HG03521 (cell line): Measurements from ENCODE around the gene RBM7.

Experiments used
- ATAC-seq: cut with Tn5 transposase; IDR thresholded peaks from one replicate; pipeline ENCODE4 v1.9.1; 2021; ENCODE audit warnings: mild to moderate bottlenecking, moderate library complexity; ENCODE audit not compliant: unreplicated experiment

The RBM7 gene

DNA sequence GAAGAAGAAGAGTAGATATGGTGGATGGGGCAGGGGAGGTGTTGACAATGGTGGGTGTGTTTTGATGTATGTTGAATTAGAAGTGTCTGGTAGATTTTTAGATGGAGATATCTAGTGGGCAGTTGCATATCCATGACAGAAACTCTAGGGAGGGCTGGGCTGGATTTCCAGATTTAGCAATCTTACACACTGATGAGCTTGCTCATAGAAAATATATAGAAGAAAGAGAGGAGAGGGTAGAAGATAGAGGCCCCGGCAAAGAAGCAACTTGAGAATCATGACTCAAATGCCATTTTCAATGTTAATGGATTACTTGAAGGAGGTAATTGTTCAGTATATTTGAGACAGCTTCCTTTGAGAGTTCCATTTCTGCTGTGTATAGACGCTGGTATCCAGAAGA lies 47.0 kb downstream of the RBM7 start:
- no peak for ATAC-seq

DNA sequence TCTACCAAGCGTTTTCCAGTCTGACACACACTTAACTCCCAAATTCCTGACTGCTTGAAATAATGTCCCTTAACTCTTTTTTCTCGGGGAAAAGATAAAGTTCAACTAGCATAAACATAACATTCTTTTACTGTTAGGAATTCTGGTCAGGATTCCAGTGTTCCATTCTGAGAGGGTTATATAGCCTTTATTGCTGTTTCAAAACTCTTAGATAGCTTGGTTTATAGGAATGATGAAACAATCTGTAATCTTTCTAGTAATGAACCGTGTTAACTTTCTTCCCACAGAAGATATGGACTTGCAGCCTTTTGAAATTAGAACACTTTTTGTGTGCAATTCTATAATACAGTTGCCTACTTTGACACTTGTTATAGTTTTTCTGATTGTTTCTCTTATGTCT lies 47.4 kb downstream of the RBM7 start:
- no peak for ATAC-seq

DNA sequence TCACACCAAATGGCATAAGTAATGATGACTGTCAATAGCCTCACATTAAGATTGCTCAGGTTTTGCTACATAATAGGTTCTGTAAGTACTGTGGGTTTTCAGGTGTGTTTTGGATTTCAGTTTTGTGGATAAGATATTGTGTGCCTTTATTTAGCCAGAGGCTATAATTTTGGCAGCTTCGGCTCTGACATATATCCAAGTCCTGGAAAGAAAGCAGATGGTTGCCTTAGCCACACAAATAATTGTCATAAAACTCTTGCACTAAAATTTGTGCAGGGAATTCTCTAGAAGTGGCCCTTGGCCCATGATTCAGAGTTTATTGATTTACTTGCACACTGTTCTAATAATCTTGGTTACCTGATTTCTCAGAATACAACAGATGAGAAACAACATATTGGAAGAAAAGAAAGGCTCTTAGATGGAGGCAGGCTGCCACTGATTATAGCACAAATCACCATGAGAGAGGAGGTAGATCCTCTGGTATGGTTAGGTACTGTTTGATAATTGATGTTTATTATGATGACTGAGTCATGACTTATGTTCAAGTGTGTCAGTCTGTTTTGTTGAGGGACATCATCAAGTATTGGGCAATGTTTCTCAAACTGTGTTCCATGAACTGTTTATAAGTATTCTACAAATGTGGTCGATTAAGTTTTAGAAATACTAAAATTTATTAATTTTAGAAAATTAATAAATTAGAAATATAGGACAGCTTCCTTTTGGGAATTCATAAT lies 48.5 kb downstream of the RBM7 start:
- no peak for ATAC-seq

- no peak for ATAC-seq
Measured at GRCh38 chr11:114449845-114450244, 49.4 kb downstream of the RBM7 start.

DNA sequence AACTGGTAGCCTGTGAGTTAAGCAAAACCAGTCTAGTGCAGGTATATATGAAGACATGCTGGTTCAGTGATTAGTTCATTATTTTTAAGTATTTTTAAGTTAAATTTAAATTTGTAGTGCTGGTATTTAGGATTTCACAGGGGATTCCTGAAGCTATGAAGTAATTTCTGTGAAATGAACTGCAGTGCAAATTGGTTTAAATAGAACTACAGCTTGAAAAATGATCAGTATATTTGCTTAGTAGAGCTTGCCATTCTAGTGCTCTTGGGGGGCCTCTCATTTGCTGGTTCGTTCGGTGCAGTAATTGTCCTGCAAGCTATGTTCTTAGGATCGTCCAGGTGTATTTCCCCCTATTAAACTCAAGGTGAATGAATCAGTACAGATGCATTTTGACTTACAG lies 51.9 kb downstream of the RBM7 start:
- no peak for ATAC-seq
